NCI-H2081 (cell line): Measurements from ENCODE around the gene TTC28.

Experiments
- DNase-seq, 2 experiments: peaks; one replicate each; lab custom pipeline; 2025; lab: John Stamatoyannopoulos, UW

The TTC28 gene

DNA sequence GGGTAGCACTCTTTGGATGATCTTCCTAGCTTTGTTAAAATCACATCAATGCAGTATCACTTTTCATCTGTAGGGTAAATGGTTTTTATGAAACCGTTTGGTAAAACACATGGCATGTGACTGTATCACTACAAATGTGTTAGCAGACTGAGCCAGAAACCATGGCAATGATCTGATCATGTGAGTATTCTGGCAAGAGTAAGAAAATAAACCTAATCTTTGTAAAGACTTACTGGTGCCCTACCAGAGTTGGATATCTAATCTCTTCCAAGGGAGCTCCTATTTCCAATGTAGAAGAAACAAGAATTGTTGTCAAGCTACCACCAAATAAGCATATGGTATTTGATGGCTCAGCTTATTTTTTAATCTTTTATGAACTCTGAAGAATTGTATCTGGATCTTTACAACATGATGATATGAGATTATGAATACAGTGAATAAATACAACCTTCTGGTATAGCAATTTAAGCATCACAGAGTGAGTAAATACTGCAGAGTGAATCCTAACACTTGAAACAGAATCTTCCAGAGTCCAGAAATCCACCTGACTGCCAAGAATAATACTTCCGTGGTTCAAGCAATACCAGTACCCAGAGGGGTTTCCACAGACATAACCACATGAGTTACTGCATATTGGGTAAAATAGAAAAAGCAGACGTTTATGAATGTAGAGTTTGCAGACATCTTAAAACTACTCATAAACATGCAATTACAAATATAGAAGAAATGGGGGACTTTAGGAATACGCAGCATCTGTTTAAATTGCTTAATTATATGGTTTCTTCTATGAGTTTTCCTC, 238.8 kb downstream of the TTC28 start:
- no peak for DNase-seq

GRCh38 chr22:28438183-28438768, 241.4 kb downstream of the TTC28 start:
- DNase-seq = peak in 1 of 2 experiments; percentile 6

DNA sequence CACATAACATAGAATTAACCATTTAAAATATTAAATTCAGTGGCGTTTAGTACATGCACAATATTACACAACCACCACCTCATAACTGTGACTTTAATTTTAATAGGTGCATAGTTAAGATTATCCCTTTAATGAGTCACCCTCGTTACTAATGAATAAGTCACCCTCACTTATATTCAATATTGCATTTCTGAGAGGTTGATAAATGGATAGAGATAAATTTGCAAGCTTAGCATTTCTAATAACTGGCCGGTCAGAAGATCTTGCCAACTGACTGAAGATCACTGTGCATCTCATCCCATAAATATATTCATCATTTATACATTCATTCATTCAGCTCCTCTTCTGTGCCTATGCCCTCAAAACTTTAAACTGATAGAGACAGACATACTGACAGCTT, 243.7 kb downstream of the TTC28 start:
- no peak for DNase-seq

GRCh38 chr22:28435140-28435768, 244.4 kb downstream of the TTC28 start:
- DNase-seq = no peak

DNA sequence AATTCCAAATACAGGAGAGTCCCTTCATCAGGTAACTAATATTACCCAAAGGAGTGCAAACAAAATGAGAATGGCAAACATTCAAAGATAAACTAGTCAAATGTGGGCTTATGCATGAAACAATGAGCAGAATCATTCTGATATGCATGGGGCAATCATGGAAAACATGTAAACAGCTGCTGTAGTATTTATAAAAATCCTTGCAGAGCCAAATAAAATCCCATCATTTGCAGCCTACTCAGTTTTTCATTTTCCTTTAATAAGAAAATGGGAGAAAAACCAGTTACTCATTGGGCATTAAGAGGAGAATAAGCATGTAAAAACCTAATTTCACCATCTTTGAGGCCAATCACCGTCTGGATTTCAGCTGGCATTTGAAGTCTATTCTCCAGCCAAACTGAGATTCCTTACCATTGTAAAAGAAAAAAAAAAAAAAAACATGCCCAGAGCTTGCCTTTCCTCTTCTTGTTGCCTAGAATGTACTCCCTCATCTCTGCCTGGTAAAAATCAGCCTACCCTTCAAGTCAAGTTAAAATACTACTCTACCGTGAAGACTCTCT, 249.1 kb downstream of the TTC28 start:
- DNase-seq = no peak

DNA sequence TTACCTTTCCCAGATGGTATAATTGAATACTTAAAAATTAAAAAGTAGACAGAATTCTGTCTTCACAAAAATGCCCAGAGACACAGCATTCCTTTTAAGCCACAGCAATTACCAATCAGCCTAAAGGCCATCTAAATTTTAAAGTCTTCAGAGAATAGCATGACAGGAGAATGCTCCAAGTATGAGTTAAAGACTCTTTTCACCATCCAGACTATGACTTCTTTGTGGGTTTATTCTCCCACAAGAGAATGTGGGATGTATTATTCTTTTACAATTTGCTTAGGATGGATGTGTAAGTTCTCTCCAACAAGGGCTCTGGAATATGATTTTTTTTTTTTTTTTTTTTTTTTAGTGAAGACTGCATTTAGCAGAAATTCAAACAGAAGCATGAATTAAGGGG, 249.9 kb downstream of the TTC28 start:
- DNase-seq = no peak

- DNase-seq = no peak
Measured at GRCh38 chr22:28428271-28428670, 251.4 kb downstream of the TTC28 start.

- no peak for DNase-seq
Measured at GRCh38 chr22:28426346-28427132, 253.1 kb downstream of the TTC28 start.

DNA sequence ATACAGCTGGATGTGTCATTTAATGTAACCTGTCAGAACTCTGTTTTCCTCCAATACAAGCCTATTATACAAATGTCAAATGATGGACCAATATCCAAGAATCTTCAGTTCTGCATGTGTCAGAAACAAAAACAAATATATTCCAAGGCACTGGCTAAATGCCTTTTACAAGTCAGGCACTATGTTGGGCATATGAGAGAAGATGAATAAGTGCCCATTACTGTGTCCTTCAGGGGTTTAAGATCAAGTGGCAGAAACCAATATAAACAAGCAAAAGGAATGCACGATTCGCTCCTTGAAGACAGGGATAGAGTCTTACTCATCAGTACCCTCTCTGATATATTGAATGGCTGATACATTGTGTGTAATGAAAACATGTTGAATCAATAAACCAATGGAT, 254.4 kb downstream of the TTC28 start:
- no peak for DNase-seq

DNA sequence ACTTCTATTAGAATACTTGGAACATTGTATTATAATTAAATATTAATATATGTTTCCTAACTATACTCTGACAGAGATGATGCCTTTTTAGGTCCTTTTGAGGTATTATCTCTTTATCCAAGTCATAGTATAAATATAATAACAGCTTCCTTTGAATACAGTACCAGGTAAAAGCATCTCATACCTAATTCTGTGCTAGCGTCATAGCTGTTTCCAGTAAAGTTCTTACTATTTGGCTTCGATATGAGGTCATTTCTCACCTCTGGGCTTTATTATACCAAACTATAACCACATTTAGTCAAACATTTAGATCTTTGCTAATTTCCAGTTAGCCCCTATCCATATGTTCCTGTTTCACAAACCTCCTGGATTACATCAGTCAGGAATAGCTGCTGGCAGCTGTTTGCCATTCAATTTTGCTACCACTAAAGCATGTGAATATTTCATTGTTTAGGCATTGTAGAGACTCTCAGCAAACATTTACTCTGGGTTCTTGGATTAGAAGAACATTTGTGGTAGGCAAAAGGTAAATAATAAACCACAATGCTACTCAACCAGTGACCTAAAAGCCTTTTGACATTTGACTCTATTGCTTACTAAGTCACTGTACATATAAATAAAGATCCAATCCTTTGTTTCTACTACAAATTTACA, 255.1 kb downstream of the TTC28 start:
- DNase-seq = peak; percentile 32 to 68

GRCh38 chr22:28419919-28420318, 259.7 kb downstream of the TTC28 start:
- no peak for DNase-seq

GRCh38 chr22:28418008-28418407, 261.6 kb downstream of the TTC28 start:
- no peak for DNase-seq

DNA sequence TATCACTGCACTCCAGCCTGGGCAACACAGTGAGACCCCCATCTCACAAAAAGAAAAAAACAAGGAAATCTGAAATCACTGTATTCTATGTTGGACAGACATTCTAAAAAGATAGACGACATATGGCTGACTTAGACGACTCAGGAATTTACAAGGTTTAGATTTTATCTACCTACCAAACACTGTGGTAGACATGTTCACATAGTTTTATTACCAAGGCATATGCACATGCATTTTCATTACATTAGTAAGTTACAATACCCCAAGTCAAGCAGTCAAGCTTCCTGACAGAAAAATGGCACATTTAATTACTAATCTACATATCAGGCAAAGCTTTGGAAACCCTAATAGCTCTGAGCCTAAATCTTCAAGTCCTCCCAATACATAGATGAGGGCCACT, 262.2 kb downstream of the TTC28 start:
- DNase-seq = no peak

DNA sequence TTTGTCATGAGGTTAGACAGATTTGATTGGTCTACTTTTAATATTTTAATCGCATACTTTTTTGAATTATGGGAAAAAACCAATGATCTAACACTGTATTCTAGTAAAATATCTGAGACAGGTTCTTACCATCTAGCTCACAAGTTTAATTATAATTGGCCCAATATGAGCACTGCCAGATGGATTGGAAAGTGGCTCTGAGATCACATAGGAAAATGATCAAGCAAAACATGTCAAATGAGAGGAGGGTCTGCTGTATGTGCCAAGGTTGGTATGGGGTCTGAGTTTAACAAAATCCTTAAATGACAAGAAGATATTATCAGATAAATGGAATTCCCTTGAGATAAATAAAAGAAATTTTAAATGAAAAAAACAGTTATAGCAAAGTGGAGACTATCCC, 264.7 kb downstream of the TTC28 start:
- DNase-seq = no peak

DNA sequence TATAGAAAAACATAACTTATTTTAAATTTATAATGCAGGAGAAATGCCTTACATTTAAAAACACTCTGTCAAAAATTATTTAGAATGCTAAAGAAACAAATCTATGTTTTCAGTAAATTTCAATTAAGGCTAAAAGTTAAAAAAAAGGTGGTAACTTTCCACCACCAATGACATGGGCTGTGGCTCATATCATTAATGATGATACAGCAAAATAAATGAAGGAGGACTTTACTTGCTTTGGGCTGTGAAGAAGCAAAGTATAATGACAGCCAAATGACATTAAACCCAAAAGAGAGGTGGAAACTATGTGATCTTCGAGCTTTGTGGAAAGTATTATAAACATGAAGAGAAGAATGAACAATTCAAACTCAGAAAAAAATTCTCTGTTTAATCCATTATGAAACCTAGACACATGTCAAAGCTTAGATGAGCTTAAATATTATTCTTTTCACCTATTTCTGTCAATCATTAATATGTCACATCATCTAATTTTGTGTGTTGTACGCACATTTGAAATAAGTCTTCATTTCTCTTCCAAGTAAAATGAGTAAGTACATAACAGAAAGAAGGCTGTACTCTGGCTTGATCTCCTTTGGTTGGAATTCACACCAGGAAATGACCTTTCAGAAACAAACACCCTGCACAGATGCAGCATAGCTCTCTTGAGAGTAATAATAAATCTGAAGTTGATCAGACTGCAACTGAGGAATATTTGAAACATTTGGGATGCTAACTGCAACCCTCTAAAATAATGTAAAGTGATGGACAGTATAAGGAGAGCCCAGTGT, 265.8 kb downstream of the TTC28 start:
- no peak for DNase-seq

- no peak for DNase-seq
Measured at GRCh38 chr22:28412109-28412508, 267.5 kb downstream of the TTC28 start.

GRCh38 chr22:28411125-28411524, 268.5 kb downstream of the TTC28 start:
- no peak for DNase-seq

DNA sequence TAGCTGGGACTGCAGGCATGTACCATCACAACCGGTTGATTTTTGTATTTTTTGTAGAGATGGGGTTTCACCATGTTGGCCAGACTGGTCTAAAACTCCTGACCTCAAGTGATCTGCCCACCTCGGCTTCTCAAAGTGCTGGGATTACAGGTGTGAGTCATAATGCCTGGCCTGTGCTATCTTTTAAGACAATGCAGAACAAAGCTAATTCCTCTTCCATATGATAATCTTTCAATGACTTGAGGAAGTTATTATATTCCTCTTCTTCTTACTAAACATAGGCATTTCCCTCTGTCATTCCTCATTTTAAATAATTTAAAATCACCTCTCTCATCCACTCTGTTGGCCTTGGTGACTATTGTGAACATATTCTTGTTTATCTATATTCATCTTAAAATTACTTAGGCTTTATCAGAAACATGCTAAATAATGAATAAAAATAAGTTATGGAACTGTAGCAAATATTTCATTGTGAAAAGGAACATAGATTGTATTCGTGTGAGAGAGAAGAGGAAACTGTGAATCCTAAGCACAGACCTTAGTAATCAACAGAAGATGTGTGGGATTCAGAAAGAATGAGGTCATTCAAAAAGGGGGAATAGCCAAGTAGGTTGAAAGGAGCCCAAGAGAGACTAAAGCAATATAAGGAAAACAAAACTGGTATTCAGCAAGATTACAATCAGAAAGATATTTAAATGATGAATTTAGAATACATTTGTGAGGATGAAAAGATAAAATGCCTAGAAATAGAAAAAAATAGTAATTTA, 269.4 kb downstream of the TTC28 start:
- no peak for DNase-seq

- DNase-seq = no peak
Measured at GRCh38 chr22:28408709-28409108, 270.9 kb downstream of the TTC28 start.

- DNase-seq = no peak
Measured at GRCh38 chr22:28407645-28408044, 272.0 kb downstream of the TTC28 start.
